ENCODE results near the gene D2HGDH.

GRCh38 chr2:241768850-241769249 lies 34.4 kb downstream of the D2HGDH start:
- TF ChIP-seq CTCF (conservative IDR thresholded peaks at IDR 0.05; ENCODE audit: low read depth, low read length) (no peak), EZH2 (IDR thresholded peaks at IDR 0.05; ENCODE audit: borderline replicate concordance, low read depth, low read length, poor library complexity, severe bottlenecking) (no peak)
